GM11168 (cell line): Measurements from ENCODE around the gene STIMATE.

Experiments
- in situ Hi-C: fragments of 300-500 bp; cut with MboI; formaldehyde crosslinking; loops from one replicate; pipeline ENCODE4 v1.12.0; 2022; ENCODE audit warnings: low sequenced_read_pairs; ENCODE audit not compliant: unreplicated experiment

Gene STIMATE

DNA sequence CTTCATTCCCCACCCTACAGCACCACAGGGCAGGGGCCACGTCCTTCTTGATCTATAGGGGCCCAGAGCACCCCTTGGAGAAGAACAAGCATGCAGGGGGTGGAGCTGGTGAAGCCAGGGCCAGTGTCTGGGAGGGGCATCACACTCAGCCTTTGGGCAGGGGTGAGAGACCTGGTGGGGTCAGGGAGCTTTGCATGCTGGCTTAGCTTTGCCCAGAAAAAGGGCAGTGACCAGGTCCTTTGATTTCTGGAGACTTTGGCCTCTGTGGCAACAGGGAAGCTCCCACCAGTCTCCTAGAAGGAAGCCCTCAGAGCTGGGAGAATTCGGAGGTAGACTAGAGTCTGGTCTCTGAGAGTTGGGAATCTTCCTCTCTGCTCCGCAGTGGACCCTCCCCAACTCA, 67.9 kb downstream of the STIMATE start:
- in situ Hi-C loops, result no loop called here

DNA sequence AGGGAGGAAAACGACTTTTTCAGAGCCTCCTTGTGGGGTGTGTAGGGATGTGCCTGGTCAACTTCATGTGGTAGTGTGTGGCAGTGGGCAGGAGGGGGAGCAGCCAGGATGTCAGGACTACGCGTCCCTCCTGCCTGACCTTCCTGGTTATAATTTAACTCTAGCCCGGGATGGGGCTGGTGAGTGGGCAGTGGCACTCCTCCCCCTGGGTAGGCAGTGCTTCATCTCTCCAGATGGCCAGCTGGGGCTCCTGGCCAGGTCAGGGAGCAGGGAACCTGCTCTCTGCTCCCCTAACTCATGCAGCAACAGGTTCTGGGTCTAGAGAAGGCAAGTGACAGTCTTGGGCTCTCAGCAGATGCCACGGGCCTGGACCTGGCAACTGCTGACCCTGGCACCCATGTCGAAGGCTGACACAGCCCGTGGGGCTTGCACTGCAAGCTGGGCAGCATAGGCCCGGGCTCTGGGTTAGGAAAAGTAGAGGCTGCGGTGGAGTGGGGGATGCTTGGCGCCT, 69.4 kb downstream of the STIMATE start:
- in situ Hi-C loops, result no loop called here

GRCh38 chr3:52827441-52827840, 69.9 kb downstream of the STIMATE start:
- in situ Hi-C loops, result no loop called here

GRCh38 chr3:52824037-52824436, 73.3 kb downstream of the STIMATE start:
- in situ Hi-C loops, result no loop called here

- in situ Hi-C loops, result no loop called here
These were observed 75.0 kb downstream of the STIMATE start for GRCh38 chr3:52822363-52822762.

GRCh38 chr3:52820736-52821135, 76.6 kb downstream of the STIMATE start:
- in situ Hi-C loops, result no loop called here

GRCh38 chr3:52819936-52820335, 77.4 kb downstream of the STIMATE start:
- in situ Hi-C loops, result no loop called here

GRCh38 chr3:52817860-52818259, 79.5 kb downstream of the STIMATE start:
- in situ Hi-C loops, result no loop called here

- in situ Hi-C loops, result no loop called here
These were observed 80.1 kb downstream of the STIMATE start for GRCh38 chr3:52817221-52817620.

DNA sequence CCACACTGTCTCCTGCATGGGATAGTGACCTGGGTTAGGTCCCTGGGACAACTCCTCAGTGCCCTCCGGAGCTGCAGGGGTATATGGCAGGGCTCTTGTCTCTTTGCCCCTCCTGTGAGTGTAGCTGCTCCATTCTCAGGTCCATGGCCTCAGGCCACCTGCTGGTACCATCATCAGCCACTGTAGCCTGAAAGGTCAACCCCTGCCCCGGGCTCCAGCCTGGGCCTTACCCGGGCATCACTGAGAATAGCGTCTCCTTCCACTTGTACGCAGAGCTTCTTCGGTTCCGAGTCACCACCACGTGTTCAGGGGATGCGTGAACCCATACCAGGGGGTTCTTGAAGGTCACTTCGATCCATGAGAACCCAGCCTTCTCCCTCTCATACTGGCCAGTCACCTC, 80.7 kb downstream of the STIMATE start:
- in situ Hi-C loops, result no loop called here

DNA sequence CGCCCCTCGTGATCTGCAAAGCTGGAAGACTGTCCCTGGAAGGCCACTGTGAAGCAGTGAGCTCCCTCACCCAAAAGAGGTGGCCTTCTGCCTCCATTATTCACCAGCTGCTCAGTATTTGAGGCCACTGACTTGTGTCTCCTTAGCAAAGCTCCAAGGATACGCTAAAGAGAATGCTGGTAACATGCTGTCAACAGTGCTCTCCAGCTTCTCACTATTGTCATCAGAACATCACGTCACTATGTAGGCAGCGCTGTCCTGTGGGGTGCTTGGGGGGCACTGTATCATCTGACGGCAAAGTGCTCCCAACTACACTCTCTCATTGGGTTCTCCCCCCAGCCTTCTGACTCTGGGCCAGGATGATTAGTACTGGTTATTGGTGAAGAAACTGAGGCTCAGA, 81.1 kb downstream of the STIMATE start:
- in situ Hi-C loops, result no loop called here

DNA sequence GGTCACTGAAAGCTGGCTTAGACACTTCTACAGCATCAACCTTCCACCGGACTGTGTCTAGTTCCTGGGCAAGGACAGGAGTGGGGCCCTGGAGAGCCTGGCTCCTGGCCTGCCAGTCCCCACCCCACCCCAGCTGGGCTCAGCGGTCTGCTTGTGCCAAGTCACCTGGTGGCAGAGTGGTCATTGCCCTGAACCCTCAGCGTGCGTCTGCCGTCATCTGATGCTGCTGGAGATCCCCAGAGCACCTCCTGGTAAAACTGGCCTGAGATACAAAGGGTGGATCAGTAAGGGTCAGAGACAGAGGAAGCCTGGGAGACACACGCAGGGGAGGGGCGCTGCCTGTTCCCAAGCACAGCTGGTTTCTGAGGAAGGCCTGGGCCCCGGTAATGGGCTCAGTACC, 83.5 kb downstream of the STIMATE start:
- in situ Hi-C loops, result no loop called here

DNA sequence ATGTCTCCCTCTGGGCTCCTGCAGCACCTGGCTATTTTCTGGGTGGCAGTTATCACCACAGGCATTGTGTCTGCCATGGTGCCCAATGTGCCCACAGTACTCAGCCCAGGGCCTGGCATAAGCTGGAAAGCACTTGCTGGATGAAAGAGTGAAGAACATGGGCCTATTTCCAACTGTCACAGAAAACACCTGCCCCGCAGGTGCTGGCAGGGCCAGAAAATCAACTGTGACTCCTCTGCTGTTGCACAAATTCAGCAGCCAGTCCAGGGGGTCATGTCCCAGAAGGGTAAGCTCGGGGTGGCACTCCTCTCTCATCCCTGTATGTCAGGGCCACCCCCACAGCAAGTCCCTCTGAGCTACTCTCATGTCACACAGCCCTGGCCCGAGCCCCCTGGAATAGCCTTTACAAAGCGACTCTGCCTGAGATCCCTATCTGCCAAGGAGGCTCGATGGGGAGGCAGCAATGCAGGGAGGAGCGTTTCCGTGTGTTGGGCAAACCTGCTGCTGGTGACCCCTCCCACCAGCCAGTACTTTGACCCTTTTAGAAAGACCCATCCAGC, 85.8 kb downstream of the STIMATE start:
- in situ Hi-C loops, result no loop called here

DNA sequence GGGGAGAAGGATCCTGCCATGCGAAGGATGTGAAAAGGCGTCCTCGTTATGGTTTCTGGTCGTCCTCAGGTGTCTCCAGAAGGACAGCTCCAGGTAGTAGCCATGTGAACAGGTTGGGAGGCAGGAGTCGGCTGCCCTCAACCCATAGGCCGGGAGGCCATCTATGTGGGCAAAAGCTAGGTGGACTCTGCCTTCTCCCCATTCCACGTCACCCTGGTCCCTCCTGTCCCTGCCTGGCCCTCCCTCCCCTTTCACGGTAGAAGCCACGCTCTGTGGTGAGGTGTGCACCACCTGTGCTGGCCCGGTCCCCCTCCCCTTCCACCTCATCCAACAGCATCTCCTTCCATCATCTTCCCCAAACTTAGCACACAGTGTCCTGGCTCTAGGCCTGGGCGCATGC, 86.4 kb downstream of the STIMATE start:
- in situ Hi-C loops, result no loop called here

DNA sequence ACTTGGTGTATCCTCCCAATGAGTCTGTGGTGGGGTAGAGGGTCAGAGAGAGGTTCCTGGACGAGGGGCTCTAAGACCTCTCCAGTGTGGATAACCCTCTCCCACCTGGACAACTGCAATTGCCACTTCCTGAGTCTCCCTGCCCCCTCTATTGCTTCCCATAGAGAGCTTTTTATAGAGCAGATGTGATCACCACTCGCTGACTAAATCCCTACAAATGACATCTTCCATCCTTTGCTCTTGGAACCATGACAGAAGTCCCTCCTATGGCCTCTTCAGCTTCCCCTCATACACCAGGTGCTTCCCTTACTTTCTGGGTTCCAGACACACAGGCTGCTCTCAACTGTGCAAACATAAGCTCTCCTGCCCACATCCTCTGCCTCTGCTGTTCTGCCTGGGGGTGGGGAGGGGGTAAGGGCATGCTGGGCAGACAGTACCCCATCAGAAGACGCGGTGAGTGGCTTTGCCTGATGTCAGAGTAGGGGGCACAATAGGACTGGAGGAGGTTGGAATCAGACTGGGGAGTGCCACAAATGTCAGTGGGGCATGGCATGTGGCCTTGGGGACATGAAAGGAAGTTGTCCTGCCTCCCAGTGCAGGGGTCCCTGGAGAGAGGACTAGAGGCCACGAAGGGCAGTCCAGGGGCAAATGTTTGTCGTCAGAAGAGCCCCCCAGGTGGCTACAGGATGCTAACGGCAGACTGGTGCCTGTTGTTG, 87.5 kb downstream of the STIMATE start:
- in situ Hi-C loops, result no loop called here

DNA sequence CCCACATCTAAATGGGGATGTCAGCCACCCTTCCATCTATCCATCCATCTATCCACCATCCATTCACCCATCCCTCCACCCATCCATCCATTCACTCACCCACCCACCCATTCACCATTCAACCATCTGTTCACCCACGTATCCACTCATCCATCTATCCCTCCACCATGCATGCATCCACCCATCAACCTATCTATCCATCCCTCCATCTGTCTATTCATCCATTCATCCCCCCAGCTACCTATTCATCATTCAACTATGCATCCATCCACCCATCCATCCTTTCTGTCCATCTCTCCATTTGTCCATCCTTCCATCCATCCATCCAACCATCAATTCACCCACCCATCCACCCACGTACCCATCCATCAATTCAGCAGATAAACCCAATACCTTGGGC, 88.2 kb downstream of the STIMATE start:
- in situ Hi-C loops, result no loop called here

DNA sequence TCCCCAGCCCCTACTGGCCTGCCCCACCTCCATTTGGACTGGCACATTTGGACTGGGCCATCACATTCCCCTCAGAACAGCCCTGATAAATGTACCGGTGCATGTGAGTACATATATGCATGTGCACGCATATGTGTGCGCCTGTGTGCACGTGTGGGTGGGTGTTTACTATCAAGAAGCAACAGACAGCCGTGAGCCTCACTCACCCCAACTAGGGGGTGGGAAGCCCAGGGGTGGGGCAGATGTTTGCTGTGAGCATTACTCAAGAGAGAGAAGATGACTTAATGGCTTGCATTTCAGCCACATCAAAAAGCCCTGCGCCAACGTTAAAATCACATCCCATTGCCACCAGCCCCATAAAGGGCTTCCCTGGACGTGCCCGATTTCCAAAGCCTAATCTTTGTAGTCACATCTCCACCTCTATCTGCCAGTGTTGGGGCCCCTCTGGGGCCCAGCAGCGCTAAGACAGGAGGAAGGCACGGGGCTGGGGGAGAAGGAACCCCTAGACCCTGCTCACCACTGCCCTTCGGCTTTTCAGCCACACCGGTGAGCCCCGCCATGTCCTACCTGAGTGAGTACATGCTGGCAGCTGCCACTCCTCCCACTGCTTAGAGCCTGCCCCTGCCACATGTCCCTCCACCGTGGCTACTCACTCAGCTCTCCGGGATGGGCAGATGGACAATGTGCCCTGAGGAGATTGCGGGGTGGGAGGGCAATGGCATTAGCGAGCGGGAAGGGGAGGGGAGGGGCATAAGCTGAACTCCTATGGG, 91.9 kb downstream of the STIMATE start:
- in situ Hi-C loops, result no loop called here

DNA sequence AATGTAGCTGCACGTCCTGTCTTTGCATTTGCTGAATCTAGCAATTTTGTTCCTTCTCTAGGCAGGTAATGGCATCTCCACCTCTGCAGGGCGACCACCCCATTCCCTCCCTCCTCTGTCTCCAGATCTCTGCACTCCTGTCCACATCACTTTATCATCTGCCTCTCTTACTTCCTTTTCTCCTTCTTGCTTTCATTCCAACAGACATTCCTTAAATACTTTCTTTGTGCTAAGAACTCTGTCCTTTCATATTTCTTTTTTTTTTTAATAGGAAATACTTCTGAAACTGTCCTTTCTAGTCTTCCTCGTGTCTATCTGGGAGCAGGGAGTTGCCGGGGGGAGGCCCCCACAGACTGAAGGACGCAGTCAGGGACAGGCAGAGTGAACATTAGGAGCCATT, 95.5 kb downstream of the STIMATE start:
- in situ Hi-C loops, result no loop called here

DNA sequence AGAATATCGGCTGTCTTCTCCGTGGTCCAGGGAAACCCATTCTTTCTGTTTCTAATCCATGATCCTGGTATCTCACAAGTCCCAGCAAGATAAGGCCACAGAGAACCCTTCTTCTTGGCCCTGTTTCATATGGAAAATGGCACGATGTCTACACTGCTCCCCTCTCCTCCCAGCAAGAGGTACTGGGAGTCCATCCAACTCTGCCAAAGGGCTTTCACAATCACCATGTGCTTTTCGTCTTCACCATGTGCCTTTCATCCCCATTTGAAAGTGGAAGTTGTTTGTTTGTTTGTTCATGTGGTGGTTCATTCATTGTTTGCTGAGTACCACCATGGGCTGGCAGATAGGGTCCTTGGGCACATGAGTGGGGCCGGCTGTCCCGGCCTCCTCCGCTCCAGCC, 97.3 kb downstream of the STIMATE start:
- in situ Hi-C loops, result no loop called here

- in situ Hi-C loops, result no loop called here
These were observed 98.3 kb downstream of the STIMATE start for GRCh38 chr3:52798978-52799476.

- in situ Hi-C loops, result no loop called here
These were observed 98.9 kb downstream of the STIMATE start for GRCh38 chr3:52798376-52798977.
